T-helper 1 cell treated with Interleukin-12 subunit alpha and Interleukin-12 subunit beta and Interleukin-4 antibody, amounts not matched to agents 30 μg/mL and 1 μg/mL, for 36 hours (primary cell): ENCODE results near the gene NGFR.

ENCODE experiments used
- H3K27ac Mint-ChIP-seq: one replicate; pipeline ENCODE4 v1.8.0; 2021; ENCODE audit warnings: mild to moderate bottlenecking, mixed read lengths
- H3K27me3 Mint-ChIP-seq: one replicate; pipeline ENCODE4 v1.8.0; 2021; ENCODE audit warnings: low read depth, mixed read lengths
- H3K36me3 Mint-ChIP-seq: one replicate; pipeline ENCODE4 v1.8.0; 2021; ENCODE audit warnings: low read depth, mixed read lengths
- H3K4me1 Mint-ChIP-seq: one replicate; pipeline ENCODE4 v1.8.0; 2021; ENCODE audit warnings: low read depth, mixed read lengths
- H3K4me3 Mint-ChIP-seq: one replicate; pipeline ENCODE4 v1.8.0; 2021; ENCODE audit warnings: mild to moderate bottlenecking, moderate library complexity, mixed read lengths
- H3K9me3 Mint-ChIP-seq: one replicate; pipeline ENCODE4 v1.8.0; 2021; ENCODE audit warnings: mixed read lengths

NGFR gene

DNA sequence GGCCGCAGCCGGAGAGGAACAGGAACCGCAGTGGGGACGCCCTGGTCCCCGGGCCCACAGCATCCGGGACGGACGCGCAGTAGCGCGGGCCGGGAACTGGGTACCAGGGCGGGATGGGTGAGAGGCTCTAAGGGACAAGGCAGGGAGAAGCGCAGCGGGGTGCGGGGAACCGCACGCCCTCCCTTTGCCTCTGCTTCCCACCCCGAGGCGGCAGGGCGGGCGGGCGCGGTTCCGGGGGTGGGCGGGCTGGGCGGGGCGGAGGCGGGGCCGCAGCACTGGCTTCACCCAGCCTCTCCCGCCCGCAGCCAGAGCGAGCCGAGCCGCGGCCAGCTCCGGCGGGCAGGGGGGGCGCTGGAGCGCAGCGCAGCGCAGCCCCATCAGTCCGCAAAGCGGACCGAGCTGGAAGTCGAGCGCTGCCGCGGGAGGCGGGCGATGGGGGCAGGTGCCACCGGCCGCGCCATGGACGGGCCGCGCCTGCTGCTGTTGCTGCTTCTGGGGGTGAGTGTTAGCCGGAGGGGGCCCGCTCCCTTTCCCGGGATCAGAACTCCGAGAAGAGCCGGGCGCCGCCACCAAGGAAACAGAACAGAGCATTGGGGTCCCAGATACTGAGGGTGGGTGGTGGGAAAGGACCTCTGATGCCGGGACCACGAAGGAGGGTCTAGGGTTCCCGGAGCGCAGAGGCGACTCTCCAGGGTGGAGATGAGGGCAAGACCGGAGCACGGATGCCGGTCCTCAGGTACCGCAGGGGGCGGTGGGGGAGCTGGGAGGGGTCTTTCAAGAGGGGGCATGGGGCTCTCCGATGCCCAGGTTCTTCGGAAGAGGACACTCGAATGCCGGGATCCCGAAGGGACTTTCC is at the start of gene NGFR:
Gene NGFR (plus strand): TSS at position 308 of the 856 bp plus-strand sequence. CDS start 125 bp downstream, at position 433.
- no peak within 1 kb of the TSS for H3K27ac Mint-ChIP-seq
- H3K9me3 Mint-ChIP-seq: no peaks in the 10 kb centered on the region

GRCh38 chr17:49445591-49445990 is 49.5 kb upstream of the NGFR start:
- Mint-ChIP-seq H3K4me3 (no peak overlapping the region), H3K36me3 (no peaks in the 10 kb centered on the region), H3K9me3 (no peaks in the 10 kb centered on the region), H3K27ac (no peak overlapping the region), H3K4me1 (peaks cover 5% of the 10 kb centered on the region), H3K27me3 (peaks cover 24% of the 10 kb centered on the region)

More for the DNA sequence above, at the start of gene NGFR:
- Mint-ChIP-seq H3K4me1 (peaks cover 13% of the 10 kb centered on the region), H3K36me3 (no peaks in the 10 kb centered on the region), H3K27me3 (peaks cover 84% of the 10 kb centered on the region), H3K4me3 (peak within 1 kb of the TSS; percentile 76)

DNA sequence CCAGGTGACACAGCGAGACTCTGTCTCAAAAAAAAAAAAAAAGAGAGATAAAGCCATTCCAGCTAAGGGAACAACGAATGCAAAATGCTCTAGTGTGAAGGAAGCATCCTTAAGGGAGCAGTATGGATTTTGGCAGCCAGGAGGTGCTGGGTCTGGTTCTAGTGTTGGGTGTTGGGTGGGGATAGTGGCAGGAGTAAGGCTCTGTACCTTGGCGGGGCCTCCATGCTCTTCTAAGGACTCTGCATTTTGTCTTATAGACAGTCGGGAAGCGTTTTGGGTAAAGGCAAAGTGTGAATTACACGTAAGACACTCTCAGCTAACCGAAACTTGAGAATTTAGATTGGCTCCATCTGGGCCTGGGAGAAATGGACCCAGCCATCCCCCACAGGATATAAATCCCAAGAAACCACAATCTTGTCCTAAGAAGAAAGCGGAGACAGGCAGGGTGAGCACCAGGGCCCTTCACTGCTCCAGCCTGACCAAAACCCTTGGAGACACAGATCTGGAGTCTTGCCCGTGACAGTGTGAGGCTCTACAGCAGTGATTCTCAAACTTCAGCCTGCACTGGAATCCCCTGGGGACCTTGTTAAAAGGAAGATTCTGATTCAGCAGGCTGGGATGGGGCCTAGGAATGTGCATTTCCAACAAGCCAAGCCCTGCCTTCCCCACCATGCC is 47.3 kb upstream of the NGFR start:
- Mint-ChIP-seq H3K9me3 (no peaks in the 10 kb centered on the region), H3K36me3 (no peaks in the 10 kb centered on the region), H3K4me1 (peaks cover 10% of the 10 kb centered on the region), H3K4me3 (no peak overlapping the region), H3K27ac (no peak overlapping the region), H3K27me3 (peaks cover 13% of the 10 kb centered on the region)

DNA sequence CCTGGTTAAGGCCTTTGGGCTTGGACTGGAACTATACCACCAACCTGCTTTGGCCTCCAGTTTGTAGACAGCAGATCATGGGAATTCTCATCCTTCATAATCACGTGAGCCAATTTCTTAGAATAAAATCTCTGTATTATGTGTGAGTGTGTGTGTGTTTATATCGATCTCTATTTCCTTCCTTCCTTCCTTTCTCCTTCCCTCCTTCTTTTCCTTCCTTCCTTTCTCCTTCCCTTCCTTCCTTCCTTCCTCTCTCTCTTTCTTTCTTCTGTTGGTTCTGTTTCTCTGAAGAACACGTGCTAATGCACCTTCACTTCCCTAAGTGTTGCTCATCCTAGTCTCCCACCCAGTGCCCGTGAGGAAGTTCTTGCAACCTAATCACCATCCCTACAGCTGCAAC is 44.9 kb upstream of the NGFR start:
- Mint-ChIP-seq H3K27me3 (peaks cover 18% of the 10 kb centered on the region), H3K9me3 (no peaks in the 10 kb centered on the region), H3K27ac (no peak overlapping the region), H3K36me3 (no peaks in the 10 kb centered on the region), H3K4me1 (peaks cover 10% of the 10 kb centered on the region), H3K4me3 (no peak overlapping the region)

- H3K4me1 Mint-ChIP-seq: peaks cover 10% of the 10 kb centered on the region
- H3K27me3 Mint-ChIP-seq: peaks cover 19% of the 10 kb centered on the region
- no peak overlapping the region for H3K4me3 Mint-ChIP-seq
- no peaks in the 10 kb centered on the region for H3K36me3 Mint-ChIP-seq
- H3K27ac Mint-ChIP-seq: no peak overlapping the region
- no peaks in the 10 kb centered on the region for H3K9me3 Mint-ChIP-seq
Observed at GRCh38 chr17:49450735-49451134, 44.4 kb upstream of the NGFR start.

GRCh38 chr17:49452201-49452600 is 42.9 kb upstream of the NGFR start:
- Mint-ChIP-seq H3K36me3 (no peaks in the 10 kb centered on the region), H3K27ac (no peak overlapping the region), H3K27me3 (peaks cover 24% of the 10 kb centered on the region), H3K4me3 (no peak overlapping the region), H3K4me1 (peaks cover 10% of the 10 kb centered on the region), H3K9me3 (no peaks in the 10 kb centered on the region)

DNA sequence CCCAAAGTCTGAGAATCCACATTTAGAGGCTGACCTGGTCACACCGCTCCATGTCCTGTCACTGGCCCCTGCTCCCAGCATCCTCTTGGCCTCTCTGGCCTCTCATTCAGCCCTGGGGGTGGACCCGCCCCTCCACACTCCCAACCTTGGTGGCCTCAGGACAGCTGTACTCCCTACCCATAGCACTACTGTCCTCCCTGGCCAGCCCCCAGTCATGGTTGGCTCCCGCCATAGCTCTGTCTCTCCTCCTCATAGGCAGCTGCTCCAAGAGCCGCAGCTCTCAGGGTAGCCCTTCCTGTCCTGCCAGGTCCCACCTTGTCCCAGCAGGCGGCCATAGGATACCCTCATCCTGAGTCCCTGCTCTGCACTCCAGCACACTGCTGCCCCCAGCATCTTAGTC is 42.4 kb upstream of the NGFR start:
- Mint-ChIP-seq H3K4me3 (no peak overlapping the region), H3K9me3 (no peaks in the 10 kb centered on the region), H3K36me3 (no peaks in the 10 kb centered on the region), H3K27me3 (peaks cover 29% of the 10 kb centered on the region), H3K27ac (no peak overlapping the region), H3K4me1 (peaks cover 10% of the 10 kb centered on the region)

GRCh38 chr17:49454050-49454449 is 41.0 kb upstream of the NGFR start:
- no peaks in the 10 kb centered on the region for H3K36me3 Mint-ChIP-seq
- no peak overlapping the region for H3K27ac Mint-ChIP-seq
- H3K27me3 Mint-ChIP-seq: peaks cover 39% of the 10 kb centered on the region
- H3K4me3 Mint-ChIP-seq: no peak overlapping the region
- peaks cover 10% of the 10 kb centered on the region for H3K4me1 Mint-ChIP-seq
- H3K9me3 Mint-ChIP-seq: no peaks in the 10 kb centered on the region

GRCh38 chr17:49455272-49455861 is 39.7 kb upstream of the NGFR start:
- no peak overlapping the region for H3K27ac Mint-ChIP-seq
- no peaks in the 10 kb centered on the region for H3K9me3 Mint-ChIP-seq
- H3K4me1 Mint-ChIP-seq: peaks cover 6% of the 10 kb centered on the region
- H3K4me3 Mint-ChIP-seq: no peak overlapping the region
- peaks cover 42% of the 10 kb centered on the region for H3K27me3 Mint-ChIP-seq
- H3K36me3 Mint-ChIP-seq: no peaks in the 10 kb centered on the region

- Mint-ChIP-seq H3K4me1 (peaks cover 3% of the 10 kb centered on the region), H3K36me3 (no peaks in the 10 kb centered on the region), H3K27me3 (peaks cover 45% of the 10 kb centered on the region), H3K9me3 (no peaks in the 10 kb centered on the region), H3K4me3 (no peak overlapping the region), H3K27ac (no peak overlapping the region)
Observed at GRCh38 chr17:49456183-49456965, 38.7 kb upstream of the NGFR start.

GRCh38 chr17:49457564-49458535 is 37.2 kb upstream of the NGFR start:
- no peak overlapping the region for H3K27ac Mint-ChIP-seq
- no peak overlapping the region for H3K4me3 Mint-ChIP-seq

GRCh38 chr17:49459401-49459984 is 35.6 kb upstream of the NGFR start:
- no peaks in the 10 kb centered on the region for H3K36me3 Mint-ChIP-seq
- H3K27ac Mint-ChIP-seq: no peak overlapping the region
- peaks cover 56% of the 10 kb centered on the region for H3K27me3 Mint-ChIP-seq
- H3K9me3 Mint-ChIP-seq: peaks cover 7% of the 10 kb centered on the region
- no peak overlapping the region for H3K4me3 Mint-ChIP-seq
- no peaks in the 10 kb centered on the region for H3K4me1 Mint-ChIP-seq

More at GRCh38 chr17:49457564-49458535, 37.2 kb upstream of the NGFR start:
- Mint-ChIP-seq H3K27me3 (peaks cover 48% of the 10 kb centered on the region), H3K4me1 (no peaks in the 10 kb centered on the region), H3K36me3 (no peaks in the 10 kb centered on the region), H3K9me3 (no peaks in the 10 kb centered on the region)

DNA sequence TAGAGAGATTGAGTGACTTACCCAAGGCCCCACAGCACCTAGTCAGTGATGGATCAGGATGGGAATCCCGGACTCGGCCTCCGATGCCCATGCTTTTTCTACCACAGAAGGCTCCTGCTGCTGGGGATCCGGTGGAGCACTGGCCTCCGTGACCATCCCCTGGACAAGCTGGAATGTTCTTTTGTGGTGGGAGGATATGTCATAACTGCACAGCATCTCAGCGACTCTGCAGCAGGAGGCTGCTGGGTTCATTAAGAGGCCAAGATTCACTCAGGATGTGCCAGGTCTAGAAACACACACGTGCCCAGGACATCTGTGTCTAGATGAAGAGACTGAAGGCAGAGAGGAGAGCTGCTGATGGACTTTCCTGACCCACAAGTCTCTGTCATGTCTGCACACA is 34.7 kb upstream of the NGFR start:
- H3K4me3 Mint-ChIP-seq: no peak overlapping the region
- H3K4me1 Mint-ChIP-seq: no peaks in the 10 kb centered on the region
- peaks cover 7% of the 10 kb centered on the region for H3K9me3 Mint-ChIP-seq
- peaks cover 51% of the 10 kb centered on the region for H3K27me3 Mint-ChIP-seq
- H3K27ac Mint-ChIP-seq: no peak overlapping the region
- no peaks in the 10 kb centered on the region for H3K36me3 Mint-ChIP-seq
